Right renal pelvis (tissue), 4 donors: ENCODE measurements around the gene PRR36. TPM values are rescaled to one million over a fixed set of nuclear protein-coding genes. Genes with fewer than 3 reads are reported as not detected.

Experiments
- DNase-seq, 4 donors: peaks; one replicate each; pipeline ENCODE4 v3.0.0-alpha.2; 2013; ENCODE audit warnings: low read depth in 4 of 4, low spot score in 3 of 4, missing footprints in 1 of 4
- polyA plus RNA-seq, 4 donors: library from polyadenylated mRNA; unstranded; fragments of 120-200 nt; gene quantifications; one replicate each; pipeline ENCODE4 v1.2.1, GENCODE V29; 2013; ENCODE audit not compliant: insufficient read length in 4 of 4

Gene PRR36
- polyA plus RNA-seq, 4 donors = 5.6 to 9.4 (median 7.6) TPM

- no peak for DNase-seq
Measured at GRCh38 chr19:7873304-7874075, 700 bp downstream of the PRR36 start.

GRCh38 chr19:7872306-7873204, 1.6 kb downstream of the PRR36 start:
- DNase-seq = no peak

- DNase-seq = no peak
Measured at GRCh38 chr19:7871437-7872305, 2.5 kb downstream of the PRR36 start.

DNA sequence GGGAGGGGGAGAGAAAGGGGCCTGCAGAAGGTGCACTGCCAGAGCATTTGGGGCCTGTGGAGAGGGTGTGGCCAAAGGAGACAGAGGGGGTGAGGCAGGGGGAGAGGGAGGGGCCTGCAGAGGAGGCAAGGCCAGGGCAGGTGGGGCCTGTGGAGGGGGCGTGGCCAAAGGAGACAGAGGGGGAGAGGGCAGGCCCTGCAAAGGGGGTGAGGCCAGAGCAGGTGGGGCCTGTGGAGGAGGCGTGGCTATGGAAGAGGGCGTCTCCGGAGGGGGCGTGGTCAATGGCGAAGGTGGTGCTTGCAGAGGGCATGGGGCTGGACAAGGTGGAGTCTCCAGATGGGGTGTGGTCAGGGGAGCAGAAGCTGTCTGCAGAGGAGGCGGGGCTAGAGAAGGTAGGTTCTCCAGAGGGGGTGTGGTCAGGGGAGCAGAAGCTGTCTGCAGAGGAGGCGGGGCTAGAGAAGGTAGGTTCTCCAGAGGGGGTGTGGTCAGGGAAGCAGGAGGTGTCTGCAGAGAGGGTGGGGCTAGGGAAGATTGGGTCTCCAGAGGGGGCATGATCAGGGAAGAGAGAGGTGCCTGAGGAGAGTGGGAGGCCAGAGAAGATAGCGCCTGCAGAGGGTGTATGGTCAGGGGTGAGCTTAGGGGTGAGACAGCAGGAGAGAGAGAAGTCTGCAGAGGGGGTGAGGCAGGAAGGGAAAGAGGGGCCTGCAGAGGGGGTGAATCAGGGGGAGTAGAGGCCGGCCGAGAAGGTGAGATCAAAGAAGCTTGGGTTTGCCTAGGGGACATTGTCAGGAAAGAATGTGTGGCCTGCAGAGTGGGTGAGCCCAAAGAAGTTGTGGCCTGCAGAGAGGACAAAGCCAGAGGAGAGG, 3.4 kb downstream of the PRR36 start:
- no peak for DNase-seq

GRCh38 chr19:7869910-7870511, 4.2 kb downstream of the PRR36 start:
- DNase-seq = no peak

DNA sequence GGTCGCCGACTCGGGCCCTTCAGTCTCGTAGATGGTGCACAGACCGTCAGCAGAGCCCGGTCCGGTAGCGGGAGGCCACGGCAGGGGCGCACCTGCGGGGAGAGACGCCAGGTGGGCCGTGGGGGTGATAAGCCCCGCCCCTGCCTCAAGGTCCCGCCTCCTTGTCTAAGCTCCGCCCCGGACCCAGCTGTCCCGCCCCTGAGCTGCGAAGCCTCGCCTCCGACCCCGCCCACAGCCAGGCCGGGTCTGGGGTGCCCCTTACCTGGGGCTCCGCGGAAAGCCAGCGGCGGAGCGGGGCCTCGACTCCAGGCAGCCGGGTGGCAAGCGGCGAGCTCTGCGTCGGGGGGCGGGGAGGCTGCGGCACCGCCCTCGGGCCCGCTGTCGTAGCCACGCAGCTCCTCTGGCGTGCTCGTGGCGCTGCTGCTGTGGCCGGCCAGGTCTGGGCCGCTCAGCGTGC, 4.7 kb downstream of the PRR36 start:
- DNase-seq = no peak

- no peak for DNase-seq
Measured at GRCh38 chr19:7868671-7869452, 5.3 kb downstream of the PRR36 start.

DNA sequence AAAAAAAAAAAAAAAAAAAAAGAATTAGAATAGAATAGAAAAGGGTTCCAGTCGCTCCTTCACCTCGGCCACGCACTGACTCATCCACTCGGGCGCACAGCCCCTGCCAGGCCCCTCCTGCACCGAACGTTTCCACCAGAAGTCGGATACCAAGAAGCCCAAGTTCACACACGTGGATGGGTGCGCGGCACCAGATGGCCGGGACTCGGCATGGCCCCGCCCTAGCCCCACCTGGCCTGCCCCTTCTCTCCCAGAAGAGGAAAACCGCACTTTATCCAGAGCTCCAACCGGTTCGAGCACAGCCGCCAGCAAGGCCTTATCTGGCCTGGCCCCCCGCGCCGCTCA, 5.9 kb downstream of the PRR36 start:
- no peak for DNase-seq

DNA sequence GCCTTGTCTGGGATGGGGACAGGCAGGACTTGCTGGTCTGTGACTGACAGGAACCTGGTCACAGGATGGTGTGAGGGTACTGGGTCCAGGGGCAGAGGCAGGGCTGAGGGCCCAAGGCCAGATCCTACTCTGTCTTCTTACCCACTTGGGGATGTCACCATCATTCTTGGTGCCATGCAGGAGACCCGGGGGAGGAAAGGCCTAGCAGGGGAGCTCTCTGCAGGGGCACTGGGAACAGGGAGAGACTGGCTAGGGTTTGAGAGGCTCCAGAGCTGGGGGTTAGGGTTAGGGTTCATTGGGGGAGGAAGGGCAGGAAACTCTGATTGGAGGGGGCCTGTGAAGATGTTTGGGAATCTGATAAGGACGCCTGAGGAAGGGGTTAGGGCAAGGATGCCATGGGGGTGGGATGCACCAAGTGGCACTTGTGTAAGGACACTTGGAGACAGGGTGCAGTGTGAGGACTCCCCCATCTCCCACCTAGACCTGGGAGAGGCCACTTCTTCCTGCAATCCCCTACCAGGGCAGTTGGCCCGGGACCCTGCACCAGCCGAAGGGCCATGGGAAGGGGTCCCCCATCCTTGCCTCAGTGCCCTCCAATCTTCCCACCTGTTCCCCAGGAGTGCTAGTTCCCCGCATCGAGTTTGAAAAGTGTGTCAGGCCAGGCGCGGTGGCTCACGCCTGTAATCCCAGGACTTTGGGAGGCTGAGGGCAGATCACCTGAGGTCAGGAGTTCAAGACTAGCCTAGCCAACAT, 6.9 kb downstream of the PRR36 start:
- no peak for DNase-seq

DNA sequence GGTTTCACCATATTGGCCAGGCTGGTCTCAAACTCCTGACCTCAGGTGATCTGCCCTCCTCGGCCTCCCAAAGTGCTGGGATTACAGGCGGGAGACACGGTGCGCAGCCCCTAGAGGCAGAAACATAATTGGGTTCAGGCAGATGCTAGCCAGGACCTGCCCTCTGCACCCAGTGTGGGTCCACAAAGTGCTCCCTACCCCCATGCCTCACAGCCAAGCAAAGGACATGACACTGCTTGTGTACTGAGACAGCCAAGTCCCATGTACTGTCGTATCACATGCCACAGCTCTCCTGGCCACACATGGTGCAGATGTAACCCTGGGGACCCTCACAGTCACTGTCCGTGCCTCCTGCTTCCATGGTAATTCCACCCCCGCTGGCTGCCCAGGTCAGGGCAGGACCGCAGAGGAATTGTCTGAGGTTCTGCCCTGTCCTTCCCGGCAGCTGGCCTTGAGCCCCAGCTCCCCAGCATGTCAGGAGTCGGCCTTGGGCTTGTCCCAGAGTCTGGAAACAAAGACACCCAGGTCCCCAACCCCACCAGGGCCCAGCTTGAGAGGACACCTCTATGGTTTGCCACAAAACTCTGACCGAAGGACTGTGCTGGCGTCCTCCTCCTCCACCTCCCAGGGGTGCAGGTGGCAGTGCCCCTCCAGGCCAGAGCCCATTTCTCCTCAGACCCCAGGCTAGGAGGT, 7.6 kb downstream of the PRR36 start:
- no peak for DNase-seq

DNA sequence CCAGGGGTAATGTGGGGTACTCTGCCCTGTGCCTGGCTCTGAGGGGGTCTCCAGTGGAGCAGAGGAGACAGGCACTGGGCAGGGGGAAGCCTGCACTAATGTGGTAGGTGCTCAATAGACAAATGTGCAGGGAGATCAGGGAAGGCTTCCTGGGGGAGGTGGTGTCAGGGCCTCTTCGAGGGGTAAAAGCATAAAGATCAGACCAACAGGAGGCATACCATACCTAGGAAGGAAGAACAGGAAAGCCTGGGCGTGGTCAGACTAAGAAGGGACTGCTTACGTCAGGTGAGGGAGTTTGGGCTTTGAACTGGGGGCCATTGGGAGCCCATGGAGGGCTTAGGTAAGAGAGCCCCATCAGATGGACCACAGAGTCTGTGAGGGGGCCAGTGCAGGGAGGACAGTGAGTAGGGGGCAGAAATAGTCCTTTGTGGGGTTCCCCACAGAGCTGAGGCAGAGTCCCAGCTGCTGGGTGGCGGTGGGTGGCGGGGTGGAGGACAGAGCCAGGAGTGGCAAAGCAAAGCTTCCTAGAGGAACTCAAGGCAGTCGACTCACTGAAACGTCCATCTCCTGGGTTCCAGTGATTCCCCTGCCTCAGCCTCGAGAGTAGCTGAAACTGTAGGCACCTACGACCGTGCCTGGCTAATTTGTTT, 8.8 kb downstream of the PRR36 start:
- no peak for DNase-seq

- DNase-seq = no peak
Measured at GRCh38 chr19:7864690-7865074, 9.5 kb downstream of the PRR36 start.

DNA sequence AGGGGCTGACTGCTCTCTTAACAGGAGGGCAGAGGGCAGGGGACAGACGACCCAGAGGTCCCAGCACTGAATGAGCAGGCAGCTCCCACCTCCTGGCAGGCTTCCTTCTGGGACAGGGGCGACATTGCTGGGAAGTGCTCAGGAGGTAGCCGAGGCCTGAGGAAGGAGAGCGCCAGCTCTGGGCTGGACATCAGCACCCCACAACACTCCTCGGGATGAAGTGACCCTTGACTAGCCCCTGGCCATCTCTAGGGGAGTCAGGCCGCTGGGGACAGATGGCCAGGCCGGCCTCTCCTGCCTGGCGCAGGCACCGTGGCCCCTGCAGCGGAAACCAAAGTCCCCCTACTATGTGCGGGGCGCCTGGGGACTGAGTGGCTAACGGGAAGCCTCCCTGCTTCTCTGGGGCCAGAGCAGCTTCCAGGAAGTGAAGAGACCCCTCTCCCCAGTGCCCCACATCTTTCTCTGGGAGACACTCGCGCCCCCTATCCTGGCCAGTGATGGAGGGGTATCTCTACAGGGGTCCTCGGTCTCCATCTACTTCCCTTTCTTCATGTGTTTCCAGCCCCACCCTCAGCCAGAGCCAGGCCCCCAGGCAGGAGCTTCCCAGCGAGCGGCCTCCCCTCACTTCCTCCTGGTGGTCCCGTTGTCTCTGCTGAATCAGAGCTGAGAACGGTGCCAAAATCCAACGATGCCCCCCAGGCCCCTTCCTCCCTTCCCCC, 10.1 kb downstream of the PRR36 start:
- DNase-seq = no peak

GRCh38 chr19:7863157-7863970, 10.8 kb downstream of the PRR36 start:
- no peak for DNase-seq

DNA sequence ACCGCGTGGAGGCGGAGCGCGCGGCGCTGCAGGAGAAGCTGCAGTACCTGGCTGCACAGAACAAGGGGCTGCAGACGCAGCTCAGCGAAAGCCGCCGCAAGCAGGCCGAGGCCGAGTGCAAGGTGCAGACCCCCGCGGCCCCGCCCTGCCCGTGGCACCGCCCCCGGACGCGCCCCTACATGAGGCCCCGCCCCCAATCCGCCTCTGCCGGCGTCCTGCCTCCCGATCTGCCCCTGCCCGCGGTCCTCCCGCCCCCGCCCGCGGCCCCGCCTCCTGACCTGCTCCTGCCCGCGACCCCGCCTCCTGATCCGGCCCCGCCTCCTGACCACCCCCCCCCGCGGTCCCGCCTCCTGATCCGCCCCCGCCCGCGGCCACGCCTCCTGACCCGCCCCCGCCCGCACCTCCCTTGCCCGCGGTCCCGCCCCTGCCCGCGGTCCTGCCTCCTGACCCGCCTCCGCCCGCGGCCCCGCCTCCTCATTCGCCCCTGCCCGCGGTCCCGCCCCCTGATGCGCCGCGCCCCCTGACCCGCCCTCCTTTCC, 11.7 kb downstream of the PRR36 start:
- DNase-seq = no peak
